Measurements from ENCODE around the gene HLCS. TPM values are rescaled to one million over a fixed set of nuclear protein-coding genes. Genes with fewer than 3 reads are reported as not detected.
"Not testable (repeated sequence)": the region's sequence is repeated elsewhere in the genome, so short reads cannot be mapped to it uniquely, and the experiment has no call there.

The HLCS gene
- total and polyA plus RNA-seq, 2 experiments from 2014 or later = 10.6 to 30.4 TPM

DNA sequence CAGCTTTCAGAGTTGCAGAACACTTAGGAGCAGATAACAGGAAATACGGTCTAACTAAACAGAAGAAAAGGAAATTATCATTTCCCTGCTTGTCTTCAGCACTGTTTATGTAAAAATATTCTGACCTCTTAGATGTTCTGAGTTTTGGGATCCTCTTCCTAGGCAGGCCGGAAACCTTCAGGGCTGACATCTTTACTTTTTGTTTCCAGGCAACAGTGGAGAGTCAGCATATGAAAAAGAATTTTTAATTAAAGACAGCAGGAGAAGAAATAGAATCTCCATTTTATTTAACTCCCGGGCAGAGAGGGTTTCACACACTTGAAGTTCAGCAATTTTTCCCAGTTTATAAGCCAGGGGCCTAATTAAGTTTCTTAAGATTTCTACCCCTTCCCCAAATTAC is 35.0 kb upstream of the HLCS start:
- 58% methylated on average over 3 of the region's 3 CpGs for WGBS (ENCODE audit: low lambda C conversion rate, missing lambda C conversion rate)
- no peaks in the 10 kb centered on the region for H3K9me2 ChIP-seq (replicated peaks; ENCODE audit: insufficient read depth)
- H2AFZ ChIP-seq = no peak overlapping the region
- H3K79me2 ChIP-seq = no peaks in the 10 kb centered on the region
- no peak for DNase-seq (ENCODE audit: low spot score)
- no peaks in the 10 kb centered on the region for H3K36me3 ChIP-seq (replicated peaks; ENCODE audit: insufficient read depth, low read depth)
- H3K4me3 ChIP-seq = no peak overlapping the region
- H3K27me3 ChIP-seq = peaks cover 11% of the 10 kb centered on the region
- H3K27ac ChIP-seq = no peak overlapping the region
- TF ChIP-seq EZH2phosphoT487 (IDR thresholded peaks at IDR 0.05; ENCODE audit: low read depth, severe bottlenecking, unreplicated experiment) = no peak
- TF ChIP-seq EZH2 (IDR thresholded peaks at IDR 0.05; ENCODE audit: borderline replicate concordance) = no peak
- TF ChIP-seq, protein P1, sequence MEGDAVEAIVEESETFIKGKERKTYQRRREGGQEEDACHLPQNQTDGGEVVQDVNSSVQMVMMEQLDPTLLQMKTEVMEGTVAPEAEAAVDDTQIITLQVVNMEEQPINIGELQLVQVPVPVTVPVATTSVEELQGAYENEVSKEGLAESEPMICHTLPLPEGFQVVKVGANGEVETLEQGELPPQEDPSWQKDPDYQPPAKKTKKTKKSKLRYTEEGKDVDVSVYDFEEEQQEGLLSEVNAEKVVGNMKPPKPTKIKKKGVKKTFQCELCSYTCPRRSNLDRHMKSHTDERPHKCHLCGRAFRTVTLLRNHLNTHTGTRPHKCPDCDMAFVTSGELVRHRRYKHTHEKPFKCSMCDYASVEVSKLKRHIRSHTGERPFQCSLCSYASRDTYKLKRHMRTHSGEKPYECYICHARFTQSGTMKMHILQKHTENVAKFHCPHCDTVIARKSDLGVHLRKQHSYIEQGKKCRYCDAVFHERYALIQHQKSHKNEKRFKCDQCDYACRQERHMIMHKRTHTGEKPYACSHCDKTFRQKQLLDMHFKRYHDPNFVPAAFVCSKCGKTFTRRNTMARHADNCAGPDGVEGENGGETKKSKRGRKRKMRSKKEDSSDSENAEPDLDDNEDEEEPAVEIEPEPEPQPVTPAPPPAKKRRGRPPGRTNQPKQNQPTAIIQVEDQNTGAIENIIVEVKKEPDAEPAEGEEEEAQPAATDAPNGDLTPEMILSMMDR (IDR thresholded peaks at IDR 0.05; ENCODE audit: poor library complexity) = no peak
- H3K4me2 ChIP-seq = no peak overlapping the region
- H3K9me3 ChIP-seq (ENCODE audit: low read depth) = no peaks in the 10 kb centered on the region
- no peaks in the 10 kb centered on the region for H4K20me1 ChIP-seq (ENCODE audit: insufficient read depth, poor library complexity, severe bottlenecking)
- H3K4me1 ChIP-seq (ENCODE audit: insufficient read depth) = no peaks in the 10 kb centered on the region

GRCh38 chr21:37000381-37000780 is 33.9 kb upstream of the HLCS start:
- TF ChIP-seq, protein P1 (IDR thresholded peaks at IDR 0.05; ENCODE audit: poor library complexity) = no peak
- TF ChIP-seq EZH2 (IDR thresholded peaks at IDR 0.05; ENCODE audit: borderline replicate concordance) (no peak), EZH2phosphoT487 (IDR thresholded peaks at IDR 0.05; ENCODE audit: low read depth, severe bottlenecking, unreplicated experiment) (no peak)
- 94% methylated on average over 4 of the region's 4 CpGs for WGBS (ENCODE audit: low lambda C conversion rate, missing lambda C conversion rate)
- Histone ChIP-seq H3K79me2 (no peaks in the 10 kb centered on the region), H3K9me2 (replicated peaks; ENCODE audit: insufficient read depth) (no peaks in the 10 kb centered on the region), H3K9me3 (ENCODE audit: low read depth) (no peaks in the 10 kb centered on the region), H3K4me1 (ENCODE audit: insufficient read depth) (no peaks in the 10 kb centered on the region), H3K4me2 (no peak overlapping the region), H3K36me3 (replicated peaks; ENCODE audit: insufficient read depth, low read depth) (no peaks in the 10 kb centered on the region), H3K4me3 (no peak overlapping the region), H3K27me3 (peaks cover under 1% of the 10 kb centered on the region), H4K20me1 (ENCODE audit: insufficient read depth, poor library complexity, severe bottlenecking) (no peaks in the 10 kb centered on the region), H3K27ac (no peak overlapping the region), H2AFZ (no peak overlapping the region)
- DNase-seq (ENCODE audit: low spot score) = no peak

DNA sequence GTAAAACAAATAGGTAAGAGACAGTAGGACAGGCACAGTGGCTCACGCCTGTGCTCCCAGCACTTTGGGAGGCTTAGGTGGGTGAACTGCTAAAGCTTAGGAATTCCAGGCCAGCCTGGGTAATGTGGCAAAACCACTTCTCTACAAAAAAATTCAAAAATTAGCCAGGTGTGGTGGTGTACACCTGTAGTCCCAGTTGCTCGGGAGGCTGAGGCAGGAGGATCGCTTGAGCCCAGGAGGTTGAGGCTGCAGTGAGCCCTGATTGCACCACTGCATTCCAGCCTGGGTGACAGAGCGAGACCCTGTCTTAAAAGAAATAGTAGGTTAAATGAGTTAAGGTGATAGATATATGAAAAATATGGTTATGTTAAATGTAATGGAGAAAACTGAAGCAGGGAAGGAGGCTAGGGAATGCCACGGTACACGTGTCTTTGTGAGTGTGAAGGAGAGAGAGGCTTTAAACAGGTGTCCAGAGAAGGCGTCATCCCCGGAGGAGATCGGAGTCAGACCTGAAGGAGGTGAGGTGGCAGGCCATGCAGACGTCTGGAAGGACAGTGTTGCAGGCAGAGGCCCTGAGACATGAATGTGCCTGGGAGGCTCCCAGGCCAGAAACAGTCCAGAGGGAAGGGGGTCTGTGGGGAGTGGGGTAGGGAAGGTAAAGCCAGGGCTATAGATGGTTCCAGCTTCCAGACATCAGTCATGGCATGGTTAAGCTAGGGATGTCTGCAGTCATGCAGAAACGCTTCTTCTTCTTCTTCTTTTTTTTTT is 32.8 kb upstream of the HLCS start:
- no peaks in the 10 kb centered on the region for H3K79me2 ChIP-seq
- WGBS (ENCODE audit: low lambda C conversion rate, missing lambda C conversion rate) = 89% methylated on average over 11 of the region's 11 CpGs

DNA sequence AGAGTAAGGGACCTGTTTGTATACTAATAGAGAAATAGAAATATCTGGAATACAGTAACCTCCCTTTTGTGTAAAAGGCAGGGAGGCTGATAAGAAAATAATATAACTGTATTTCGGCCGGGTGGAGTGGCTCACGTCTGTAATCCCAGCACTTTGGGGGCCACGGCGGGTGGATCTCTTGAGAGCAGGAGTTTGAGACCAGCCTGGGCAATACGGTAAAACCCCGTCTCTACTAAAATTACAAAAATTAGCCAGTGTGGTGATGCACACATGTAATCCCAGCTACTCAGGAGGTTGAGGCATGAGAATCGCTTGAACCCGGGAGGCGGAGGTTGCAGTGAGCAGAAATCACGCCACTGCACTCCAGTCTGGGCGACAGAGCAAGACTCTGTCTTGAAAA is 28.8 kb upstream of the HLCS start:
- H3K27ac ChIP-seq; H3K4me3 ChIP-seq; H3K4me1 ChIP-seq (ENCODE audit: insufficient read depth); H3K36me3 ChIP-seq (replicated peaks; ENCODE audit: insufficient read depth, low read depth); H4K20me1 ChIP-seq (ENCODE audit: insufficient read depth, poor library complexity, severe bottlenecking); H3K27me3 ChIP-seq; H3K9me2 ChIP-seq (replicated peaks; ENCODE audit: insufficient read depth); H3K9me3 ChIP-seq (ENCODE audit: low read depth); H3K79me2 ChIP-seq; H2AFZ ChIP-seq; DNase-seq (ENCODE audit: low spot score): not testable (repeated sequence)
- H3K4me2 ChIP-seq = peak overlapping the region; percentile 67
- 98% methylated on average over 12 of the region's 12 CpGs for WGBS (ENCODE audit: low lambda C conversion rate, missing lambda C conversion rate)

More for the DNA sequence above, 32.8 kb upstream of the HLCS start:
- Histone ChIP-seq H3K9me3 (ENCODE audit: low read depth) (no peaks in the 10 kb centered on the region), H3K27me3 (no peaks in the 10 kb centered on the region), H2AFZ (no peak overlapping the region), H3K27ac (no peak overlapping the region), H3K4me2 (no peak overlapping the region), H4K20me1 (ENCODE audit: insufficient read depth, poor library complexity, severe bottlenecking) (no peaks in the 10 kb centered on the region), H3K36me3 (replicated peaks; ENCODE audit: insufficient read depth, low read depth) (no peaks in the 10 kb centered on the region), H3K4me1 (ENCODE audit: insufficient read depth) (no peaks in the 10 kb centered on the region), H3K9me2 (replicated peaks; ENCODE audit: insufficient read depth) (no peaks in the 10 kb centered on the region), H3K4me3 (no peak overlapping the region)
- TF ChIP-seq EZH2phosphoT487 (IDR thresholded peaks at IDR 0.05; ENCODE audit: low read depth, severe bottlenecking, unreplicated experiment) (no peak), EZH2 (IDR thresholded peaks at IDR 0.05; ENCODE audit: borderline replicate concordance) (no peak)
- TF ChIP-seq, protein P1 (IDR thresholded peaks at IDR 0.05; ENCODE audit: poor library complexity) = no peak
- no peak for DNase-seq (ENCODE audit: low spot score)
